Activated CD8-positive, alpha-beta memory T cell treated with anti-CD3 and anti-CD28 coated beads, Interleukin-2, amount 50 U/mL, for 1 hour (primary cell): ENCODE data around the gene MGLL.

ENCODE experiments used
- DNase-seq: peaks from one replicate; pipeline ENCODE4 v3.0.0-alpha.2; 2020; ENCODE audit errors: extremely low read depth

Gene MGLL

DNA sequence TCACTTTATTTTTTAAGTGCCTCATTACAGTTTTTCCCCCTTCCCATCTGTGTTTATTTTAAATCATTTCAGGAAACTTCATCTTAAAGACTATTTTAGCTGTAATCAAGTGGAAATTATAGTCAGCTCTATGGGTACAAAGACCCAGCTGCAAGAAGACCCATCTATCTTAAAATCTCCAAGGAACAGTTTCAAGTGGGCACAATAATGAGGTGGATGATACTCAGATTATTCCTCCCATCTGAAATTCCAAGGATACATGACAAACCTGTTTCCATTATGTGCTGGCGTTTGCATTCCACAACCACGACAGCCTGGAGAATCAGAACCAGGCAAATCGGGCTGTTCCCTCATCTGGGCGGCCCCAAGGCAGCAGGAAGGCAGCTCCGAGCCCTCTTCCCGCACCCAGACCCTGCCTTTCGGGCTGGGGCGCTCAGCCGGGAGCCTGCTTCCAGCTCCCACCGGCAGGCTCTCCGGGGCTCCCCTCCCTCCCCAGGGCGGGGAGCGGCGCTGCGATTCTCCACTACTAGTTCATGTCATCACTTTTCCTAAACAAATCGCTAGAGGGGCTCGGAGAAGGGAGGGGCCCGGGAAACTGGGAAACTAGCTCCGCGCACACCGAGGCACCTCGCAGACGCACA is at the start of gene MGLL:
Gene MGLL, minus strand, starts transcription at position 475 of the 641 bp plus-strand sequence. Its CDS starts 197 bp downstream, at position 278.
- DNase-seq, result no peak

DNA sequence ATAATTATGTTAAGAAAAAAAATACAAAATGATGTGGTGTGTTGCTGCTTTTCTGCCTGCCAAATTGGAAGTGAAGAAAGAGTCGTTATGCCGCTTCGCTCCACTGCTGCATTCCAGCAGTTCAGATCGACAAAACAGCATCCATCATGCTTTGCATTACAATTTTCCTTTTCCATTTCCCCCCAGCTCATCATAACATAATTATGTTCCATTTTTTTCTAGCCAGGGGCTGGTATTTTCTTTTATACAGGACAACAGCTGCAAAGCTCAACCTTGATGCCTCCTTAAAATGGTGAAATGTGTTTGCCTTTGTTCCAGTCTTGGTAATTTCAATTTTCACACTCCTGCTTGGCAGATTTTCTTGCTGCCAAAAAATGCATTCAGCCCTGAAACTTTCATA is 47.8 kb upstream of the MGLL start:
- no peak for DNase-seq

DNA sequence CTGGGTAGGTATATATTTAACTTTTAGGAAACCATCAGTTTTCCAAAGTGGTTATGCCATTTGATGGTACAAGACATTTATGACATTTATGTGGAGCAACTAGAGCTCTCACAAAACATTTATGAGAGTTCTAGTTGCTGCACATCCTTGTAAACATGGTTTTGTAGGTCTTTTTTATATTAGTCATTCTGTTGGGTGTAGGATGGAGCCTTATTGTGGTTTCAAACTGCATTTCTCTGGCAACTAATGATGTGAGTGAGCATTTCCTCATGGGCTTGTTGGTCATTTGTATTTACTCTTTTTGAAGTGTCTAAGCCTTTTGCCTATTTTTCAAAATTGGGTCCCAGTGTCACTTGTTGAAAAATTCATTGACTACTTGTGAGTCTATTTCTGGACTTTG is 45.7 kb upstream of the MGLL start:
- DNase-seq, result no peak

DNA sequence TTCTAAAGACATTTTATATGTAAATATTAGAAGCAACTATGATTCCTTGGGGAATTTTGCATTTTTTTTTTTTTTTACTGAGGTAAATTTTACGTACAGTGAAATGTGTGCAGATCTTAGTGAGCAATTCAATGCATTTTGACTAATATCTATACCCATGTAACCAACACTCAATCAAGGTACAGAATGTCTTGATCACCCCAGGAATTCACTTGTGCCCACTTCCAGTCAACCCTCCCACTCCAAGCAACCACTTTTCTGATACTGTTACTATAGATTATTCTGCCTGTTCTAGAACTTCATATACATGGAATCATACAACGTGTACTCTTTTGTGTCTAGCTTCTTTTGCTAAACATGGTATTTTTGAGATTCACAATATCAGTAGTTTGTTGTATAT is 45.1 kb upstream of the MGLL start:
- no peak for DNase-seq

DNA sequence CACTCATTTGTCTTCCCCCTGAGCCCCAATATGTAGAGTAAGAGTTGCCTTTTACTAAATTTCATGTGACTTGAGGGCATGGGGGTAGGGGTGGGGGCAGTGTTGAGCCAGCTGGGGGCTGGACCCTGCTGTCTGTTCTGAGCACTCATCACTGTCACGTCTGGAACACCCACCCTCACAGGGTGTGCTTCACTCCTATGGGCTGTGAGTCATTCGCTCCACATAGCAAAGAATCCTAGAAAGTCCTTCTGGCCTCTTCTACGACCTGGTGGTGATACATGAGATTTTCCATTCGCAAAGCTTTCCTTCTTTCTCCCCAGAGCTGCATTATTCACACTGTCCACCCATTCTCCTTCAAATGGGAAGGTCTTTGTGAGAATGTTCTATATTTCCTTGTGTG is 43.6 kb upstream of the MGLL start:
- DNase-seq, result no peak

DNA sequence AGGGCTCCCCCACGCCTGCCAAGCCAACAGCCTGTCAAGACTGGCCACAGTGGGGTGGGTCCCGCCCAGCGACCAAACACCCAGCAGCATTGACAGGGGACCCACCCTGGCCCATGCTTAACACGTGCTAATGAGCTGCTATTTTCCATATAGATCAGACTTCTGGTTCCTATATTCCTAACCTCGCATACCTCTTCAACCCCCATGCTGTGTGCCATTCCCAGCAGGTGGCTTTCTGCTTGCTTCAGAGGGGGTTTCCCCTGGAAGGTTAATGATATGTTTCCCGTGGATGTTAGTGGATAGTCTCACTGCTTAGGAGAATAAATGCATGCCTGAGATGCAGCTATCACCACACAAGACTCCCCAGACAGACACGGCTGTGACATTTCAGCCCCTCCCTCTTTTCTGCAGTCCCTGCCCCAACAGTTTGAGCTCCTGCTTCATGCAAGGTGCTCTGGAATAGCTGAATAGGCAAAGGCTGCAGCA is 37.9 kb upstream of the MGLL start:
- no peak for DNase-seq

DNA sequence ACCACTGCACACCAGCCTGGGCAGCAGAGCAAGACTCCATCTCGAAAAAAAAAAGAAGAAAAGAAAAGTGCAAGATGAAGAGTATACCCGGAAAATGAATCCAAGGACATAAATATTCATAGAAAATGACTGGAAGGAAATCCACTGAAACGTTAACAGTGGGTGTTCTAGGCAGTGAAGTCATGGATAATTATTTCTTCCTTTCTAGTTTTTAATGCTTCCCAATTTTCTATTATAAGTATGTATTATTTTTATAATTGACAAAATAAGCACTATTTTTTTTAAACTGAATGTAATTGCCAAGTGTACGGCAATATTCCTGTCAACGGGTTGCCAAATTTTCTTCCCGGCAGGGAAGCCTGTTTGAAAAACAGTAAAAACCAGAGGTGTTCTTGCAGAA is 37.4 kb upstream of the MGLL start:
- DNase-seq, result no peak

DNA sequence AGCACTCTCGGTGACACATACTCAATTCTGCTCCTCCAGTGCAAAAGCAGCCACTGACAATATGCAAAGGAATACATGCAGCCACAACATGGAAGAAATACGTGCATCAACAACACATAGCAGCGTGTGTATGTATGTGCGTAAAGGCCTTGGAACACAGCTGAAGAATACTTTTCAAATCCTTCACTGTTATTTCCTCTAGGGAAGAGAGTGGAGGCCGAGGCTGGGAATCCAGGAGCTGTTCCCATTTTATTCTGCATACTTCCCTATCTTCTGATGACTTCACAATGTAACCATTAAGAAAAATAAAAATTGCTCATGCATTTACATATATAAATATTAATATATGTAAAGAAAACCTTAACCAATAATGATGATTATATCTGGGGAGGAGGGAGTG is 36.6 kb upstream of the MGLL start:
- no peak for DNase-seq

DNA sequence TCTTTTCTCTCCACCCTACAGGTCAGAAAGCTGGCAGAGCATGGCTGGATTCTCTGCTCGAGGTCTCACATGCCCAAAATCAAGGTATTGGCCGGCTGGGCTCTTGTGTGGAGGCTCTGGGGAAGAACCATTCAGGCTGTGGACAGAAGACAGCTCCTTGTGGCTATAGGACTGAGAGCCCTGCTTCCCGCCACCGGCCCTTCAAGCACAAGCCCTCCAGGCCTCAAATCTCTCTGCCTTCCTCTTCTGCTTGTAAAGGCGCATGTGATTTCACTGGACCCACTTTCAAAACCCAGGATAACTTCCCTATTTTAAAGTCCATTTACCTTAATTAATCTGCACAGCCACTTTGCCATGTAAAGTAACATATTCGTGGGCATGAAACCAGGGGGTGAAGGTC is 36.2 kb upstream of the MGLL start:
- DNase-seq, result no peak

DNA sequence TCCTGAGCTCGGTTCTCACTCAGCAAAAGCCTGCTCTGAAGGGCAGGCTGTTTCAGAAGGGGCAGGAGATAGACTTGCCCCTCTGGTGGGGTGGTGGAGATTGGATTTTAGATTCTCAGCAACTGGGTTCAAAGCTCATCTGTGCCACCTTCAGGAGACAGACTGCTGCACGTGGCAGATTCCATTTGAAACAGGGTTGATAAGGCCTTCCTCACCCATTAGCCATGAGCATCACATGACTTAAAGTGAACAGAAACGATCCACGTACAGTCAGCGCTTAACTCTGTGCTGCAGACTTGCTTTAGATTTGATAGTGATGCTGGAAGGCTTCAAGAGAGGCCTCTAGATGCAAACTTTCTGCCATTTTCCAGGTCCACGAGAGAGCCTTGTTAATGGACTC is 35.0 kb upstream of the MGLL start:
- DNase-seq, result no peak

DNA sequence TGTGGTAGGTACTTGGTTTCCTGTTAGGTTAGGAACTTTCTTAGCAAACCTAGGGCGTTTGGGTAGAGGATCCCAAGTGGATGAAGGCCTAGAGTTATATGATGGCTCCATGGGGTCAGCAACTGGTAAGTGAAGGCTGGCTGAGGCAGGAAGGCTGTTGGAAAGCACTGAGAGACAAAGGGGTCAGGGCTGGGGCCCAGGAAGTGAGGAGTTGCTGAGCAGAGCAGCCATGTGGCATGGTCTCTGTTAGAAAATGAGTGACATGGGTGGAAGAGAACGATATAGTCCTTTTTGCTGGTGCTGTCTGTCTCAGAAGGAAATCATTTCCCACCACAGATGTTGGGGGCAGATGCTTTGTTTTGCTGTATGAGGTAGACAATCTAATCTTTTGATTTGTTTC is 34.5 kb upstream of the MGLL start:
- DNase-seq, result no peak

DNA sequence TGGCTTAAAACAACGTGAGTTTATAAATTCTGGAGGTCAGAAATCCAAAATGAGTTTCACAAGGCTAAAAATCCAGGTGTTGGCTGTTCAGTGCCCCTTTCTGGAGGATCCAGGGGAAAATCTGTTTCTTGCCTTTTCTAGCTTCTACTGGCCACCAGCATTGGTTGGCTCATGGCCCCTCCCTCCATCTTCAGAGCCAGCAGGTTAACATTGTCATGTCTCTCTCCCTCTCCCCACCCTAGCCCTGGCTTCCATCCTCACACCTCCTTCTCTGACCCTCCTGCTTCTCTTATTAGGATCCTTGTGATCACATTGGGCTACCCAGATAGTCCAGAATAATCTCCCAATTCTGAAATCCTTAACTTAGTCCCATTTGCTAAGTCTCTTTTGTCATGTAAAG is 32.9 kb upstream of the MGLL start:
- DNase-seq, result no peak

DNA sequence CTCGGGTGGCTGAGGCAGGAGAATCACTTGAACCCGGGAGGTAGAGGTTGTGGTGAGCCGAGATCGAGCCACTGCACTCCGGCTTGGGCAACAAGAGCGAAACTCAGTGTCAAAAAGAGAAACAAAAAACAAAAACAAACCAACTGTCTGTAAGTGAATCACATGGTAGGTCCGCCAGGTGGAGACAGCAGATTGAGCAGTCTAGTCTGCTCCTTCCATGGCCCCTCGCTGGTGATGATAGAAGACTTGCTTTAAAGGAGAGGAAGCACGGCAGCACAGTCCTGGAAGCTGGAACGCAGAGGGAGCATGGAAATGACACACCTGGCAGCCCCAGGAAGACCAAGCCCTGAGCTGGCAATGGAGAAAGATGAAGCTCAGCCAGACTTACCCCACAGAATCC is 31.4 kb upstream of the MGLL start:
- DNase-seq, result no peak

DNA sequence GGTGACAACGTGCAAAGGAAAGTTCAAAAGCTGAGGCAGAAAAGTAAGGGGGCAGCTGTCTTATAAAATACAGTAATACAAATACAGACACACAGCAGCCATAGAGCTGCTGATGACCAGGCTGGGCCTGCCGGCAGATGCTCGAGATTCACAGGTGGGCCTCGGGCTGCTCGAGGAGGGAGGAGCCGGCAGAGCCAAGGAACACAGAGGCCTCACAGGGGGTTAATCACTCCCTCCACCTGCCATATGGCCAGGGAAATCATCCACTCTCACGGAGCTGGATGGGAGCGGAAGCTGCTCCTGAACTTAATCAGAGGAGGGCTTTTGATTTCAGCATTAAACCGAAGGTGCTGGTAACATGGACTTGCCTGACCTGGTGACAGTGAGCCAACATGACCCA is 29.6 kb upstream of the MGLL start:
- DNase-seq, result no peak

DNA sequence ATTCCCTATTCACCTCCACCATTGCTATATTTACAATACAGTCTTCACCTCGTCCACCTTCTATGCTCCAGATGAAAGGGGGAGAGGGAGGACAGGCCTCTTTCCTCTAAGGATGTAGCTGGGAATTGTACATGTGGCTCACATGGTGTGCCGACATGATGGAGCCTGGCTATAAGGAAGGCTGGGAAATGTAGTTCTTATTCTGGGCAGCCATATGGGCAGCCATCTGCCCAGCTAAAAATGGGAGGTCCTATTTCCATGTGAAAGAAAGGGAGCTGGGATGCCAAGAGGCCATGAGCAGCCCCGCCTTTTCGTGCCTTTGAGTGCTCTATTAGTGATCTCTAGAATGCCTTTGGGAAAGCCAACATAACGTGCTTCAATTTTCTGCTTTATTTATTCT is 27.1 kb upstream of the MGLL start:
- DNase-seq, result no peak

DNA sequence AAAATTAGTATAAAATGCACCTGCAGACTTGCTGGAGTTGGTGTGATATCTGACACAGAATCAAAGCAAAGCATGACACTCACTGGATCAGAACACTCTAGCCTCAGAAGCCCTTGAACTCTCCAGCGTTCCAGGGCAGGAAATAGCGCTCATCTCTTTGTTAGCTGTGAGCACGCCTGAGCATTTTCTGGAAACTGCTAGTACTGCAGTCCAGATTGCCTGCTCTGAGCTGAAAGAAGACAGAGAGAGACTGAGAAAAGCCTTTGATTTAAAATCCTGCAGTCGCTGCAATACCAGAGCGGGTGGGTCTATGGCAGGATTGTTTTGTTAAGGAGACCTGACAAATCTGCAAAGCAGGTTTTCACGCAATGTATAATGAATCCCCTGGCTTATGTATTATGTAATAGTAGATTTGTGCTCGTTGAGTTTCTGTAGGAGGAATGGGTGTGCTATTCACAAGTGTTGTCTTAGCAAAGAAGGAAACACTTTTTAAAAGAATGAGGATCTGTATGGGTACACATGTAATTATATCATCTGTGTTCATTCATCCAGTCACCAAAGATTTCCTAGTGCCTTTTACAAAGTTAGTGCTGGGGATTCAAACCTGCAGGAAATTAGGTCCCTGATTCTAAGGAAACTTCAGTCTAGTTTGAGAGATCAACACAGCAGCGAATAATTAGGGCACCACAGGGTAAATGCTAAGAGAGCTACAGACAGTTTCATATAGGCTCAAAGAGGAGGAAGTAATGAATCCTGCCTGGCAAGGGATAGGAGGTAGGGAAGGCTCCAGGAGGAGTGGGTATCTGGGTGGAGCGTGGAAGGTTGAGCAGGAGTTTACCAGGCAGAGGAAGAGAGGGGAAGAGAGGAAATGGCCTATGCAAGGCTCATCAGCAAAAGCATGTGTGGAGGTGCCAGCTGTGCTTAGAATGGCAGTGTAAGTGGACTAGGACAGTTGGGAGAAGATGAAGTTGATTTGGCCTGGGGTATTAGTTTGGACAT is 26.1 kb upstream of the MGLL start:
- no peak for DNase-seq

DNA sequence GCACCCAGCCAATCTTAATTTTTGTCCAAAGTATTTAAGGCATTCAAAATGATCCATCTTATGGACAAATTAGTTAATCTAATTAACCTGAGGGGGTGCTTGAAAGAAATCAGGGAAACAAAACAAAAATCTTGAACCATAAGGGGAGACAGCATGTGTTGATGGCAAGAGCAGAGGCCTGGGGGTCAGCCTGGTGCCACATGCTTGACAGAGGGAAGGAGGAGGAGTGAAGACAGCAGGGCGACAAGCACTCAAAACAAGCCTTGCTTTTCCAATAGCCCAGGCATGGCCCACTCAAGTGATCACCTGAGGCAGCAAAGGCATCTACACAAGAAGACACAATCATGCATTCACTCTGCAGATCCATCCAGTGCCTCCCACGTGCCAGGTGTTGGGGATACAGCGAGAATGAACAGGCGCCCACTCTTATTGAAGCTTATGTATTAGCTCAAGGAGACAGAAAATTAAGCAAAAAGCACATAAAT is 25.0 kb upstream of the MGLL start:
- DNase-seq, result no peak

DNA sequence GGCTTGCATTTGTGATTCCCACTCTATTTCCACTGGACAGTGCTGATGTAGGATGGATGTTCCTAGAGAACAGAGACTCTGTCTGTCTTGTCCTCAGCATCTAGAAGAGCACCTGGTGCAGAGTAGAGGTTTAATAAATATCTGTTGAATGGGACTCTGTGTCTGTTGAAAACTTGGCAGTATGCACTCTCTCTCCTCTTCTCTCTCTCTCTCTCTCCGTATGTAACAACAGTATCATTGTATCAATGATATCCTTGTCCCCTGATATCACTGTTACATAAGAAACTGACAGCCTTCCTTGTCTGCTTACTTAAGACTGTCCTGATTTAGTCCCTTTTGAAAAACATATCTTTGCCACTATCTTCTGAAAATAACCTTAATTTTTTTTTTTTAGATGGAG is 24.3 kb upstream of the MGLL start:
- no peak for DNase-seq

DNA sequence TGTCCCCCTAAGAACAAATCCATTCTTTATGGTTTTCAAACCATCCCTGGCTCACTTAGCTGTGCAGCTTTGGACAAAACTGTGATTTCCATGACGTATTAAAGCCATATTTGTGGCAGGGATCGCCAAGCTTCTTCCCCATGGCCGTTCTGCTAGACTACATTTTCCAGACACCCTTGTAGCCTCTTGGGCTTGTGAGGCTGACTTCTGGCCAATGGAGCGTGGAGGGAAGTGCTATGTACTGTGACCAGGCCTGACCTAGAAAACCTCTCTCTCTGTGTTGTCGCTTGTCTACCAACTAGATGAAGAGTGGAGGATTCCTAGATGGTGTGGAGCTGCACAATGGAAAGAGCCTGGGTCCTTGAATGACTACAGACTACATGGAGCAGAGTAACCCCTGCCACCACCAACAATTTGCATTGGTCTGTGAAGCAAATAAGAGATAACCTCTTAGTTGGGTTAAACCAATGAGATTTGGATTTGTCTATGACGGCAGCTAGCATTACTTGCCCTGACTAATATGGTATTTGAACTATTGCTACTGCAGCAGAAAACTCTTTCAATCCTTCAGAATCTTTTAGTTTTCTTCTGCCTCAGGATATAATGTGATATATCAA is 22.1 kb upstream of the MGLL start:
- no peak for DNase-seq

DNA sequence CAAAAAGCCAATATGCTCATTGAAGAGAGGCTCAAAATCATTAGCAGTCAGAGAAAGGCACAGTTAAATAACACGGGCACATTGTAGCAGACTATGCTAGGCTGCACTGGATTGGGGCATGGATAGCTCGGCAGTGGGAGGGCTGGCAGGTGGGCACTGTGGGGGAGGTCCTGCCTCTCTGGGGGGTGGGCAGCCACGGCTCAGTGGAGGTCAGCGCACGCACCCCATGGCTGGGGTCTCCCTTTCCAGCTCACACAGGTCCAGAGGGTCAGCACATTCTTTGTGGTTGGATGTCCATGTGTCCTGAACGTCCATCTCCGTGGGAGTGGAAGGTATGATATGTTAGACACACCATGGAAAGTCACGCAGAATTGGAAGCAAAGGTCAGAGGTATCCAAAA is 18.4 kb upstream of the MGLL start:
- DNase-seq, result no peak

DNA sequence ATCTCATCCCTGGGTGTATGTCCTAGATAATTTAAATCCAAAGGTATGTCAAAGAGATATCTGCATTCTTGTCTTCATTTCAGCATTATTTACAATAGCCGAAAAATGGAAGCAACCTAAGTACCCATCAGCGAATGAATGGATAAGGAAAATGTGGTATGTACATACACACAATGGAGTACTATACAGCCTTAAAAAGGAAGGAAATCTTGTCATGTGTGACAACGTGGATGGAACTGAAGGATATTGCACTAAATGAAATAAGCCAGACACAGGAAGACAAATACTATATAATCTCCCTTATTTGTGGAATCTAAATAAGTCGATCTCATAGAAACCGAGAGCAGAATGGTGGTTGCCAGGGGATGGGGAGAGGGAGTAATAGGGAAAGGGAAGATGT is 16.8 kb upstream of the MGLL start:
- DNase-seq, result no peak
